ENCODE measurements around the gene OR2Y1. TPM values are rescaled to one million over a fixed set of nuclear protein-coding genes. Genes with fewer than 3 reads are reported as not detected.
"Not testable (repeated sequence)": the region's sequence is repeated elsewhere in the genome, so short reads cannot be mapped to it uniquely, and the experiment has no call there.

OR2Y1 gene, protein sequence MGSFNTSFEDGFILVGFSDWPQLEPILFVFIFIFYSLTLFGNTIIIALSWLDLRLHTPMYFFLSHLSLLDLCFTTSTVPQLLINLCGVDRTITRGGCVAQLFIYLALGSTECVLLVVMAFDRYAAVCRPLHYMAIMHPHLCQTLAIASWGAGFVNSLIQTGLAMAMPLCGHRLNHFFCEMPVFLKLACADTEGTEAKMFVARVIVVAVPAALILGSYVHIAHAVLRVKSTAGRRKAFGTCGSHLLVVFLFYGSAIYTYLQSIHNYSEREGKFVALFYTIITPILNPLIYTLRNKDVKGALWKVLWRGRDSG
- not detected for total RNA-seq
- long read RNA-seq = 0 reads

DNA sequence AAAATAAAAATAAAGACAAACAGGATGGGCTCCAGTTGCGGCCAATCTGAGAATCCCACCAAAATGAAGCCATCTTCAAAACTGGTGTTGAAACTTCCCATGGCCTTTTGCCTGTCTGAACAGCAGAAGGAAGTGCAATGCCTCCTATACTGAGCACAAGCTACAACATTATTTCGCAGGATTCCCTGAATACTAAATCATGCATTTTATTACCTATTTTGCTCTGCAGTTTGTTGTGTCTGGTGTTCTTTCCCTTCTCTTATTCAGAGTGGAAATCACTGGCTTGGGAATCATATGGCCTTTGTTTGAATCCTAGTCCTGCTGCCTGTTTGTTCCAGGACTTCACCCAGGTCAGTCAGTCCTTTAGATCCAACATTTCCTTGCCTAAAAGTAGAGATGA is at the start of gene OR2Y1:
Gene OR2Y1, minus strand, starts transcription at position 101 of the 400 bp plus-strand sequence. Its CDS starts 0 bp downstream, at position 101.
- DNase-seq (ENCODE audit: low spot score) = no peak

DNA sequence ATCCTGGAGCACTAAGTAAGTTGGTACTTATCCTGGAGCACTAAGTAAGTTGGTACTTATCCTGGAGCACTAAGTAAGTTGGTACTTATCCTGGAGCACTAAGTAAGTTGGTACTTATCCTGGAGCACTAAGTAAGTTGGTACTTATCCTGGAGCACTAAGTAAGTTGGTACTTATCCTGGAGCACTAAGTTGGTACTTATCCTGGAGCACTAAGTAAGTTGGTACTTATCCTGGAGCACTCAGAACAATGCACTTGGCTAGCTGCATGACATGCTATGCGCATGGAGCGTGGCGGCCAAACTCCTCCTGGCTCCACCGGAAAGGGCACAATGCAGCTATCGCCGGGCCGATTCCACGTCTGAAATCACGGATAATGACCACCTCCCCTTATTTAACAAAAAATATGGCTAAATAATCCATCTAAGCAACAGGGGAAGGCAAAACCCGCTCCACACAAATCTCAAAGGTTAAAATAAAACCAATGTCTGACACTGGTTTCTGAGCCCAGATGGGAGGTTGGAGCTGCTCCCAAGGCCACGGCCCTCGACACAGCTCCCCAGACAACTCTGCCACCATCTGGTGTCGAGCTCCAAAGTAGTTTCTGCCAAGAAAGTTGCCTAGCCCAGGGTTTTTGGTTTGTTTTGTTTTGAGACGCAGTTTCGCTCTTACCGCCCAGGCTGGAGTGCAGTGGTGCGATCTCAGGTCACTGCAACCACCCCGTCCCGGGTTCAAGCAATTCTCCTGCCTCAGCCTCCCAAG is 49.0 kb upstream of the OR2Y1 start:
- not testable (repeated sequence) for DNase-seq (ENCODE audit: low spot score)

DNA sequence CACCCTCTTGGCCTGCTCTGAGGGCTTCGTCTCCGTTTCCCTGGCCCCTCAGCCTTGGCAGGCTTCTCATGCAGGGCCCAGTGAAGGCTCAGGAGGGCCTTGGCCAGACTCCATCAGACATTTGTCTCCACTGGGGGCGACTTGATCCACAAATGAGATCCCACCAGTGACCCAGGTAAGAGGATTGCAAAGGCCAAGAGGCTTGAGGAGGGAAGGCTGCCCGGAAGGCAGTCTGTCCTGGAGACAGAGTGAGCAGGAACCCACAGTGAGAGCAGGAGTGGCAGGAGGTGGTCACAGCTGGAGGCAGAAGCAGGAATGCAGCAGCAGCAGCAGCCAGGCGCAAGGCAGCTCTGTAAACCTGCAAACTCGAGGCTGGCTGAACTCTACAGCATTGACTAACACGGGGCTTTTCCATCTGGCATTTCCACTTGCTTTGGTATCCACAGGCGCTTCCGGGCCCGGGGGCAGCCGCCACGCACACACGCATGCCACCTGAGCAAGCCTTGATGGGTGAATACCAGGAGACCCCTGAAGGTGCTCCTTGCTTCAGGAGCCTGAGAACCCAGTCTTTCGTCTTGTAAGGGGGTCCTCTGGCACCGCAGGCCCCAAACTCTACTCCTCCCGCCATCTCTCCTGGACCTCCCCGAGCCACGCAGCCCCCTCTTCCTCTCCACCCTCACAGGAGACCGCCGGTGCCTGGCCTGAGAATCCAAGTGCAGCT is 48.0 kb upstream of the OR2Y1 start:
- no peak for DNase-seq (ENCODE audit: low spot score)

DNA sequence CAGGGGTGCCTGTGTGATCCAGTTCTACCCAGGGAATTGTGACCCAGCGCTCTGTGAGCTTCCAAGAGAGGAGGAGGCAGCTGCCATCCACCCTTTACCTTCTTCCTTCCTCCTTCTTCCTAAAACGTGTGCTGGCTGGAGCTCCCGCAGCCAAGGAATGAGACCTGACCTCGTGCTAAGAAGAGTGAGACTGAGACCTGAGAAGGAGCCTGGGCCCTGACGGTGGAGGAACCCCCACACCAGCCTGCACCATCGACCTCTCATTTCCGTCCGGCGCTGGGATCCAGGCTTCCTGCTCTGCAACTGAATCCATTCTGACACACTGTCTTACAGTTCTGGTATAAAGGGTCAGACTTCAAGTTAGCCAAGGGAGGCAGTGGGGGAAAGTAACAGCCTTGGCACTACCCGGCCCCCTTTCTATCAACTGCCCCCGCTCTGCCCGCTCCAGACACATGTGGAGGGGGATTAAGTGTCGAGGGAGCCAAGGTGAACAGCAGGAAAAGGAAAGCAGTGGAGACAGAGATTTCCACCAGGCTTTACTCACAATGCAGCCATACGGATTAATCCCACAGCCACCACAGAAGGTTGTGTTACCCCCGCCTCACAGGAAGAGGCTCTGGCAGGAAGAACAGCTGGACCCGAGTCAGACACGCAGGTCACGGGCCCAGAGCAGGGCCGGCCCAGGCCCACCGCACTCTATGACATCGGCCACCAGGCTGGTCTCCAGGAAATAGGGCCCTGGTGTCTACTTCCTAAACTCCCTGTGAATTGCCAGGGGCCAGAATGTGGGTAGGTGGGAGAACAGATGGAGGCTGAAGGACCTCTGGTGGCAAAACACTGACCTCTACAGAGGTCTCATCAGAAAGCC is 46.9 kb upstream of the OR2Y1 start:
- DNase-seq (ENCODE audit: low spot score) = no peak

DNA sequence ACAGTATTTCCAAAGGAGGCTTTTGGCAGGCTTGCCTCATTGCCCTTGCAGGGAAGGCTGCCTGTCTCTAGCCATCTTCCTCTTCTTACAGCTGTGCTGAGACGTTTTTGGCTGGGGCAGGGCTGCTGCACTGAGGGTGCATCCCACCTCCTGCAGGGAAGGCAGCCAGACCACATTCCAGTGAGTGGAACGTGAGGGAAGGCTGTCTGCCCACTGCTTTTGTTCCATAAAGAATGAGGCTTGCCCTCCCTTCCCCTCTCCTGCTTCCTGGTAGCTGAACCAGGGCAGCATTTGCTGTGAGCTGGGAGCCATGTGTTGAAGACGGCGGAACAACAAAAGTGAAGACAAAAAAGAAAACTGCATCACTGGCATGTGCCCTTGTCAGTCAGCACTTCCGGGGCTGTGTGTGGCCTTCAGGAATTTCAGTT is 46.0 kb upstream of the OR2Y1 start:
- no peak for DNase-seq (ENCODE audit: low spot score)

DNA sequence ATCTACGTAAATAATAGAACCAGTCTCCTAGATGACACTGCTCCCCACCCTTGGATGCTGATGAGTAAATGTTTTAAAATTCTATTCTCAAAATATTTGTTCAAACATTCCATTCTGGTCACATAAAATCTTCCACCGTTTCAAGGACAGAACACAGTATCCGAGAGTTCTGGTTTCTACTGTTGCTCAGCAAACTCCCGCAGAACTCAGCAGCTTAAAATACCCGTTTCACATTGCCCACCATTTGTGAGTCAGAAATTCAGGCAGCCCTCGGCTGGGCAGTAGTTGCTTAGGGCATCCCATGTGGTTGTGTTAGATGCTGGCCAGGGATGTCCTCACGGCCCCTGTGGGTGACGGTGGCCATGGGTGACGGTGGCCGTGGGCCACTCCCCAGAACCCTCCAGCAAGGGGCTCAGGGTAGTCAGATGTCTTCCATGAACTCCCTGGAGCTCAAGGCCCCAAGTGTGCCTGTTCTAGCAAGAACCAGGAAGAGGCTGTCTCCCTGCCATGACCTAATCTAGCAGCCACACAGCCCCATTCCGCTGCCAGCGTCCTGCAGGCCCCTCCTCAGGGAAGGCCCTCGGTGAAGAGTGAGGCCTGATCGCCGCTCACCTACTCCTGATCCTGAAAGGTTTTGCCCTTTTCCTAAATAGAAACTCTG is 45.4 kb upstream of the OR2Y1 start:
- no peak for DNase-seq (ENCODE audit: low spot score)

DNA sequence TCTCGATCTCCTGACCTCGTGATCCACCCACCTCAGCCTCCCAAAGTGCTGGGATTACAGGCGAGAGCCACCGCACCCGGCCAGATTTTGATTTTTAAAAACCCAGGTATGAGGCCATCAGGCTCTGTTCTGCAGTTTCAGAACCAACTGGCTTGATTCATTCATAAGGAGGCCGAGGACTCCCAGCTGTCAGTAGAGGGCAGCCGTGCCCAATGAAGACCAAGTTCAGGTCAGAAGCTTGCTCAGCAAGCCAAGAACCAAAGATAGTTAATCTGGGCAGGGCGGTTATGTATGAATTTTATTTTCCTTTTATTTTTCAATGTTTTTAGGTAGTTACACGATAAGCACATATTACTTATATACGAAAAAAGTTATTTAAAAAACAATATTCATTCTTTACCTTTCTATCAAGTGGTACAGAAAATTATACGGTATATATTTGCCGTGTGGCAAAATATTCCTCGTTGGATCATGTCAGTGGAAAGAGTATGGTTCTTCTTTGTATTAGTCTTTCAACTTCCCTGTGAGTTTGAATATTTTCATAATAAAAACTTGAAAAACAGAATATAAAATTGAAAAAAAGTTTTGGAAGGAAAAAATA is 44.7 kb upstream of the OR2Y1 start:
- no peak for DNase-seq (ENCODE audit: low spot score)

DNA sequence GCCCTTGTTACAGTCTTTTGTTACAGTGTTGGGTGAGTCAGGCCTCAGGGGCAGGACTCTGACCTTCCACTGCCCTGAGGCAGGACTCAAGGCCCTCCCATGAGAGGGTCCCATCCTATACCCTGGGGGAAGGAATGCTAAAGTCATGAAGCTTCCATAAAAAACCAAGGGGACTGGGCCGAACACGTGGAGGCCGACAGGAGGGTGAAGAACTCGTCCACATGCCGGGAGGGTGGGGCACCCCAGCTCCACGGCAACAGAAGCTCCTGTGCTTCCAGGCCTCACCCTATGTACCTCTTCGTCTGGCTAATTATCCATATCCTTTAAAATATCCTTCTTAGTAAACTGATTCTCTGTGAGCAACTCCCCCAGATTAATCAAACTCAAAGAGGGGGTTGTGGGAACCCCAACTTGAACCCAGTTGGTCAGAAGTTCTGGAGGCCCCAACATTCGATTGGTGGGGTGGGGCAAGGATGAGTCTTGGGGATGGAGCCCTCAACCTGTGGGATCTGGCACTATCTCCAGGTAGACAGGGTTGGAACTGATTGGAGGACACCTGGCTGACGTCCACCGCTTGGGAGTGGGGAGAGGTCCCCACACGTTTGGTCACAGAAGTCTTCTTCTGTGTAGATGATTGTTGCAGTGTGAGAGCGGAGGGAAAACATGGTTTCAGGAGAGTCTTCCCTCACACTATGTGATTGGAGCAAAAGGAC is 43.6 kb upstream of the OR2Y1 start:
- no peak for DNase-seq (ENCODE audit: low spot score)

DNA sequence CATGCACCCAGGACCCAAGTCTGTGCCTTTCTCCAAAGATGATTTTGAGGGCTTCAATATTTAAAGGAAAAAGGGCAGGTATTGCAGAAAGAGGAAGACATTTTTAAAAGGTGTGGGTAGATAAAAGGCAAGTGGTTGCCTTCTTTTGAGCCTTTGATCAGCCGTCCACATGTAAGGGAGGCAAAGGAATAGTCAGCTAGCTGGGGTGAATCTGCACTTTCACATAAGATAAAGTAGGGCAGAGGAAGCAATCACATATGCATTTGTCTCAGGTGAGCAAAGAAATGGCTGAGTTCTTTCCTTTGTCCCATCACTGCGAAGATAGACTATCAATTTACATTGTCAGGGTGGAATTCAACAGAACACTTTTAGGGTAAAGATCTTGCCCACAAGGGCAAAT is 42.9 kb upstream of the OR2Y1 start:
- DNase-seq (ENCODE audit: low spot score) = no peak

DNA sequence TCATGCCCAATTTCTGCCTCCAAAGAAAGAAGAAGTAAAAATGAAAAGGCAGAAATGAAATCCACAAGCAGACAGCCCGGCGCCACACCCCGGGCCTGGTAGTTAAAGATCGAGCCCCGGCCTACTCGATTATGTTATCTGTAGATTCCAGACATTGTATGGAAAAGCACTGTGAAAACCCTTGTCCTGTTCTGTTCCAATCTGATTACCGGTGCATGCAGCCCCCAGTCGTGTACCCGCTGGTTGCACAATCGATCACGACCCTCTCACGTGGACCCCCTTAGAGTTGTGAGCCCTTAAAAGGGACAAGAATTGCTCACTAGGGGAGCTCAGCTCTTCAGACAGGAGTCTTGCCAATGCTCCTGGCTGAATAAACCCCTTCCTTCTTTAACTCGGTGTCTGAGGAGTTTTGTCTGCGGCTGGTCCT is 42.1 kb upstream of the OR2Y1 start:
- not testable (repeated sequence) for DNase-seq (ENCODE audit: low spot score)

DNA sequence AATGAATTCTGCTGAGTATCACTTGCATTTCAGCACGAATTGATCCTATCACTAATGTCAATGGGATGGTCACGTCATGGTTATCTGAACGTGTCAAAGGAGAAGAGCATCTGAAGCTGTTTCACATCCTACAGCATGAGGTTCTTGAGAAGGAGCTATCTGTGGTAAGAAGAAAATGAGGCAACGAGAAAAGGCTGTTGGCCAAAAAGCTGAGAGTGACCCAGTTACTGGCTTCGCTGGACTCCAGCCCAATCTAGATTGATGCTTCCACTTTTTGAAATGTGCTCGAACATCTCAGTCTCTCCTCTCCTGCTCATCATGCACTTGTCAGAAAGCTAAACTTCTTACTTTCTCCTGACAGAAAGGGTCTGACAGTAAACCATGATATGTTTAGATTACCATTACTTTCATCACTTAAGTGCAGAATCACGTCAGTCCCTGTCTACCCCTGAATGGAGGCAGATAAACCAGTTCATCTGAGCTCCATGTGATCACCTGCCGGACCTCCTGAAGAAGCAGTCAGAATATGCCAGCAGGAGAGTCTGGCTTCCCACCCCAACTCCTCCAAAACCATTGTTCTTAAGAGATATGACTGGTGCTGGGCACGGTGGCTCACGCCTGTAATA is 40.2 kb upstream of the OR2Y1 start:
- no peak for DNase-seq (ENCODE audit: low spot score)

DNA sequence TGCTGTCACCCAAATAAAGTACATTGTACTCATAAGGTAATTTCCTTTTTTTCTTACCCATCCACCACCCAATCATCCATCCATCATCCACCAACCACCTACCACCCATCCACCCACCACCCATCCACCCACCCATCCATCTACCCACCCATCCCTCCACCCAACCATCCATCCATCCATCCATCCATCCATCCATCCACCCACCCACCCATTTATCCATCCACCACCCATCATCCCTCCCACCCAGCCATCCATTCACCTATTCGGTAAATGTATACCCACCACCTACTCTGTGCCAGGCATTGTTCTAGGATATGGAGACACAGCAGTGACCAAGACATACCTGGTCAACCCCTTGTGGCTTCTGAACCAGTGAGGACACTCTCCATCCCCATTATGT is 37.6 kb upstream of the OR2Y1 start:
- DNase-seq (ENCODE audit: low spot score) = no peak

DNA sequence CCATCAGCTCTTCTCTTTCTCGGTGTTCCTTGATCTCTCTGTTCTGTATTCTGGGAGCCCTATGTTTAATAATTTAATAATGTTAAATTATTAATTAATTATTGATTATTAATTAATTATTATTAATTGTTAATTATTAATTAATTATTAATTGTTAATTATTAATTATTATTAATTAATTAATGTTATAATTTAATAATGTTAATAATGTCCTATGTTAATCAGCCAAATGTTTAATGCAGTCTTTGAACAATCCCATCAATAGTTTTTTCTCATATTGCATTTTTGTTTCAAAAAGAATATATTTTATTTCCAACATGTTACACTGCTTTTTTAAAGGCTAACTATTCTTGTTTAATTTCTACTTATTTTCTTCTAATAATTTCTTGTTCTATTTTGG is 36.5 kb upstream of the OR2Y1 start:
- DNase-seq (ENCODE audit: low spot score) = no peak

DNA sequence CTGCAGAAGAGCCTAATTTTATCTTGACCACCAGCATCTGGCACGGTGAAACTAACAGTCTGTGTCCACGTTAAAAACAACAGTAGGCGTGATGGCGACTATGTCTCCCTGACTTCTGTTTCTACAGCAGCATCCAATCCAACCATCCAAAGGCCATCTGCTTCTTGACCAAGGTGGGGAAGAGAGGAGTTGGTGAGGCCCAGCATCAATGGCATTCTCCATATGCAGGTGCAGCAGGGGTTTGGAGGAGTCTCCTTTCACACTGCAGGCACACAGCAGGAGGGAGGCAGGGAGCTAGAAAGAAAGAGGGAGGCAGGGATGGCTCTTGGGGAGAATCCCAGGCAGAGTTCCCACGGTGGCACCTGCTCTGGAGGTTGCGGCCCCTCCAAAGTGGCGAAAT is 35.8 kb upstream of the OR2Y1 start:
- peak; percentile 71 for DNase-seq (ENCODE audit: low spot score)

DNA sequence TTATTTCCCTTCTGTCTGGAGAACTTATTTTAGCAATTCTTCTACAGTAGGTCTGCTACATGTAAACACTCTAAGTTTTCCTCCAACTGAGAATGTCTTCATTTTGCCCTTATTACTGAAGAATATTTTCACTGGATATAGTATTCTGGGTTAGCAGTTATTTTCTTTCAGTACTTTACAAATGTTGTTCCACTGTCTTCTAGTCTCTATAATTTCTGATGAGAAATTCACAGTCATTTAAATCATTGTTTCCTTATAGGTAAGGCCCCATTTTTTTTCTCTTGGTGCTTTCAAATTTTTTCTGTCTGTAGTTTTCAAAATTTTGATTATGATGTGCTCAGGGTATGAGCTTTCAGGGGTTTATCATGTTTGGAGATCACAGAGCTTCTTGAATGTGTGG is 32.0 kb upstream of the OR2Y1 start:
- DNase-seq (ENCODE audit: low spot score) = no peak

DNA sequence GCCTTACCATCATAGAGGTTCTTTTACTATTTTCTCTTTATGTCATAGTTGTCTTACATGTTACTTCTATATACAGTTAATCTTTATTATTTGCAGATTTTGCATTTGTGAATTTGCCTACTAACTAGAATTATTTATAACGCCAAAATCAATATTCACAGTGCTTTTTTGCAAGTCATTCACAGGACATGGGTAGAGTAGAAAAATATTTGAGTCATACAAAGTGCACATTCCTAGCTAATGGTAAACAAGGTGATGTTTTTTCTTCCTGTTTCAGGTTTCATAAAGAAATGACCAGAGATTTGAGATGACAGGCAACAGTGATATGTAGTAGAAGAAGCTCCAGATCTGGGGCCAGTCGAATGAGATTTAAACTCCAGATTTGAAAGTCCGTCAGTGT is 30.0 kb upstream of the OR2Y1 start:
- DNase-seq (ENCODE audit: low spot score) = no peak

DNA sequence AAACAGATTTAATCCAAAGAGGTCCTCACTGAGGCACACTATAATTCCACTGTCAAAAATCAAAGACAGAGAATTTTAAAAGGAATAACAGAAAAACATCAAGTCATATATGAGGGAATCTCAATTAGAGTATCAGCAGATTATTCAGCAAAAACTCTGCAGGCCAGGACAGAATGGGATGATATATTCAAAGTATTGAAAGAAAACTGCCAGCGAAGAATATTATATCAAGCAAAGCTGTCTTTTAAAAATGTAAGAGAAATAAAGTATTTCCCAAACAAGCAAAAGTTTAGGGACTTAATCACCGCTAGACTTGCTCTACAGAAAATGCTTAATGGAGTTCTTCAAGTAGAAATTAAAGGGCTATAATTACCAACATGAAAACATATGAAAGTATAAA is 15.7 kb upstream of the OR2Y1 start:
- no peak for DNase-seq (ENCODE audit: low spot score)

DNA sequence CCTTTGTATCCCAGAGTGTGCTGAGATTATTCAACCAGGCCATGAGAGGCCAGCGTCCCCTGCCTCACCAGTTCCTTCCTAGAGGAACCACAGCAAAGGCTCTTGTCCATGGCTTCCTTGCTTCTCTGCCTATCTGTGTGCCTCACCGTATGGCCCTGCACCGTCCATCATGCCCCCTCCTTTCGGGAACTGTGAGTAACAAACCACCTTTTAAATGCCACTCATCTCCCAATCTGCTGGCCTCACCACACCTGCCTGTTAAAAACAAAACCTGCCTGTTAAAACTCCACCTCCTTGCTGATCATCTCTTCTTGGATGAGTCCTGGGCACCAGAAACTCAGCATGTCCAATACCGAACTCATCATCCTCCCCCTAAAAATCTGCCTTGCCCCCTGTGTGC is 4.4 kb upstream of the OR2Y1 start:
- DNase-seq (ENCODE audit: low spot score) = no peak

DNA sequence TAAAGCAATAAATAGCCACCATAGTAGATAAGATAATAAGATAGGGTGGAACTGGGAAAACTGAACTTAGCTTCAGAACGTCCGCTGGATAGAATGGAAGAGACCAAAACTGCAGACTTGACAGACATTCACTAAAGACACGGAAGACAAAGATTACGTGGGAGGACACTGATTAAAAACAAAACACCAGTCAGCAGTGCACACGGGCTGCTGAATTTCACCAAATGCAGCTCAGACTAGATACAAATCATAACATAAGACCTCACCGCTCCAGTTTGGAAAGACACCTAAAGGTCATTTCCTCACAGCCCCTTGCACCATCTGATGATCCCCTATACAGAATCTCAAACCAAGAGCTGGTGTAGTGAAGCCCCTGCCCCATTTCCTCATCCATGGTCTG is 2.9 kb upstream of the OR2Y1 start:
- DNase-seq (ENCODE audit: low spot score) = no peak
